CD4-positive, alpha-beta T cell treated with Interferon gamma for 1 hour (primary cell): ENCODE results near the gene FBLN1.
"Not testable (repeated sequence)": the region's sequence is repeated elsewhere in the genome, so short reads cannot be mapped to it uniquely, and the experiment has no call there.

Experiments
- DNase-seq: peaks from one replicate; pipeline ENCODE4 v3.0.0-alpha.2; 2020

The FBLN1 gene

GRCh38 chr22:45548991-45549761 is 46.5 kb downstream of the FBLN1 start:
- no peak for DNase-seq

GRCh38 chr22:45549762-45550378 is 47.2 kb downstream of the FBLN1 start:
- no peak for DNase-seq

- DNase-seq = no peak
These were observed 47.7 kb downstream of the FBLN1 start for GRCh38 chr22:45550416-45550815.

GRCh38 chr22:45550891-45551290 is 48.2 kb downstream of the FBLN1 start:
- no peak for DNase-seq

- DNase-seq = no peak
These were observed 48.8 kb downstream of the FBLN1 start for GRCh38 chr22:45551310-45552016.

- DNase-seq = no peak
These were observed 49.3 kb downstream of the FBLN1 start for GRCh38 chr22:45552017-45552411.

- no peak for DNase-seq
These were observed 50.1 kb downstream of the FBLN1 start for GRCh38 chr22:45552580-45553350.

- DNase-seq = peak; percentile 36
These were observed 50.8 kb downstream of the FBLN1 start for GRCh38 chr22:45553351-45554039.

- no peak for DNase-seq
These were observed 51.3 kb downstream of the FBLN1 start for GRCh38 chr22:45554040-45554406.

- no peak for DNase-seq
These were observed 52.2 kb downstream of the FBLN1 start for GRCh38 chr22:45554861-45555260.

GRCh38 chr22:45557926-45558325 is 55.2 kb downstream of the FBLN1 start:
- not testable (repeated sequence) for DNase-seq

- not testable (repeated sequence) for DNase-seq
These were observed 57.4 kb downstream of the FBLN1 start for GRCh38 chr22:45560092-45560491.

- DNase-seq = not testable (repeated sequence)
These were observed 58.1 kb downstream of the FBLN1 start for GRCh38 chr22:45560761-45561160.

- no peak for DNase-seq
These were observed 59.4 kb downstream of the FBLN1 start for GRCh38 chr22:45562102-45562501.

- no peak for DNase-seq
These were observed 60.1 kb downstream of the FBLN1 start for GRCh38 chr22:45562537-45563361.

GRCh38 chr22:45563362-45564040 is 60.8 kb downstream of the FBLN1 start:
- no peak for DNase-seq

- DNase-seq = no peak
These were observed 61.8 kb downstream of the FBLN1 start for GRCh38 chr22:45564349-45565030.

- DNase-seq = no peak
These were observed 62.5 kb downstream of the FBLN1 start for GRCh38 chr22:45565171-45565570.

- DNase-seq = no peak
These were observed 63.3 kb downstream of the FBLN1 start for GRCh38 chr22:45565973-45566372.

- DNase-seq = no peak
These were observed 65.5 kb downstream of the FBLN1 start for GRCh38 chr22:45568213-45568612.
